HG03354 (cell line): ENCODE results near the gene PIP4K2A.

Experiments used
- ATAC-seq: cut with Tn5 transposase; IDR thresholded peaks from one replicate; pipeline ENCODE4 v1.9.1; 2021; ENCODE audit warnings: mild to moderate bottlenecking; ENCODE audit not compliant: unreplicated experiment, poor library complexity, severe bottlenecking

Gene PIP4K2A

GRCh38 chr10:22573820-22574569 is 140.4 kb downstream of the PIP4K2A start:
- no peak for ATAC-seq

GRCh38 chr10:22570733-22571430 is 143.5 kb downstream of the PIP4K2A start:
- no peak for ATAC-seq

GRCh38 chr10:22570234-22570633 is 144.1 kb downstream of the PIP4K2A start:
- no peak for ATAC-seq

- ATAC-seq, result no peak
Observed at GRCh38 chr10:22568928-22569327, 145.4 kb downstream of the PIP4K2A start.

GRCh38 chr10:22564060-22564459 is 150.3 kb downstream of the PIP4K2A start:
- no peak for ATAC-seq

GRCh38 chr10:22561909-22562308 is 152.5 kb downstream of the PIP4K2A start:
- ATAC-seq, result no peak

GRCh38 chr10:22560913-22561239 is 153.5 kb downstream of the PIP4K2A start:
- no peak for ATAC-seq

- no peak for ATAC-seq
Observed at GRCh38 chr10:22560096-22560912, 154.1 kb downstream of the PIP4K2A start.

- ATAC-seq, result no peak
Observed at GRCh38 chr10:22557321-22557720, 157.1 kb downstream of the PIP4K2A start.

GRCh38 chr10:22556774-22557173 is 157.6 kb downstream of the PIP4K2A start:
- no peak for ATAC-seq

GRCh38 chr10:22554461-22555182 is 159.8 kb downstream of the PIP4K2A start:
- ATAC-seq, result no peak

- ATAC-seq, result no peak
Observed at GRCh38 chr10:22553452-22553995, 160.9 kb downstream of the PIP4K2A start.

- no peak for ATAC-seq
Observed at GRCh38 chr10:22552888-22553378, 161.4 kb downstream of the PIP4K2A start.

GRCh38 chr10:22551681-22552365 is 162.6 kb downstream of the PIP4K2A start:
- no peak for ATAC-seq

GRCh38 chr10:22550732-22551131 is 163.6 kb downstream of the PIP4K2A start:
- ATAC-seq, result no peak

- ATAC-seq, result no peak
Observed at GRCh38 chr10:22548344-22548743, 166.0 kb downstream of the PIP4K2A start.

GRCh38 chr10:22545643-22546042 is 168.7 kb downstream of the PIP4K2A start:
- ATAC-seq, result no peak

GRCh38 chr10:22544325-22545068 is 169.9 kb downstream of the PIP4K2A start:
- ATAC-seq, result no peak
